Fibroblast of the aortic adventitia (primary cell): ENCODE results near the gene PSMD13. TPM values are rescaled to one million over a fixed set of nuclear protein-coding genes. Genes with fewer than 3 reads are reported as not detected.

Experiments used
- DNase-seq: peaks from one replicate; pipeline ENCODE4 v3.0.0-alpha.2; 2010; ENCODE audit warnings: low read depth
- H3K4me3 ChIP-seq: 2 replicates; pipeline ENCODE4 v1.5.1; 2011; ENCODE audit warnings: low read depth, mild to moderate bottlenecking, control low read depth, low read length, moderate library complexity
- CTCF ChIP-seq: IDR thresholded peaks from 2 replicates; pipeline ENCODE4 v1.5.1; 2011; ENCODE audit warnings: mild to moderate bottlenecking, low read length, control low read depth, inconsistent platforms; ENCODE audit not compliant: insufficient read depth
- total RNA-seq: library from RNA; depleted of rRNA; stranded (reverse); fragments of >200 nt; gene quantifications from 2 replicates; pipeline ENCODE4 v1.2.3, GENCODE V29; 2012; ENCODE audit warnings: low replicate concordance

The PSMD13 gene
- total RNA-seq, 1 donor, result 96.9 TPM

- no peak for TF ChIP-seq CTCF
- no peak for DNase-seq
These were observed 42.5 kb downstream of the PSMD13 start for GRCh38 chr11:279040-279965.

DNA sequence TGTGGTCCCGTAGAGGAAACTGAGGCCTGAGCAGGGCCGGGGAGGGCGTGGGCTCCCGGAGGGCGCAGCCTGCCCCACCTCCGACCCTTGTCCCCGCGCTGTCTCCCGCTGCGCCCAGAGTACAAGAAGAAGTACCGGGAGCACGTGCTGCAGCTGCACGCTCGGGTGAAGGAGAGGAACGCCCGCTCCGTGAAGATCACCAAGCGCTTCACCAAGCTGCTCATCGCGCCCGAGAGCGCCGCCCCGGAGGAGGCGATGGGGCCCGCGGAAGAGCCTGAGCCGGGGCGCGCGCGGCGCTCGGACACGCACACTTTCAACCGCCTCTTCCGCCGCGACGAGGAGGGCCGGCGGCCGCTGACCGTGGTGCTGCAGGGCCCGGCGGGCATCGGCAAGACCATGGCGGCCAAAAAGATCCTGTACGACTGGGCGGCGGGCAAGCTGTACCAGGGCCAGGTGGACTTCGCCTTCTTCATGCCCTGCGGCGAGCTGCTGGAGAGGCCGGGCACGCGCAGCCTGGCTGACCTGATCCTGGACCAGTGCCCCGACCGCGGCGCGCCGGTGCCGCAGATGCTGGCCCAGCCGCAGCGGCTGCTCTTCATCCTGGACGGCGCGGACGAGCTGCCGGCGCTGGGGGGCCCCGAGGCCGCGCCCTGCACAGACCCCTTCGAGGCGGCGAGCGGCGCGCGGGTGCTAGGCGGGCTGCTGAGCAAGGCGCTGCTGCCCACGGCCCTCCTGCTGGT, 43.4 kb downstream of the PSMD13 start:
- TF ChIP-seq CTCF, result no peak
- H3K4me3 ChIP-seq, result no peak overlapping the region
- no peak for DNase-seq

More at GRCh38 chr11:279040-279965, 42.5 kb downstream of the PSMD13 start:
- no peak overlapping the region for H3K4me3 ChIP-seq

GRCh38 chr11:280706-281485, 44.1 kb downstream of the PSMD13 start:
- no peak overlapping the region for H3K4me3 ChIP-seq
- no peak for TF ChIP-seq CTCF
- no peak for DNase-seq

DNA sequence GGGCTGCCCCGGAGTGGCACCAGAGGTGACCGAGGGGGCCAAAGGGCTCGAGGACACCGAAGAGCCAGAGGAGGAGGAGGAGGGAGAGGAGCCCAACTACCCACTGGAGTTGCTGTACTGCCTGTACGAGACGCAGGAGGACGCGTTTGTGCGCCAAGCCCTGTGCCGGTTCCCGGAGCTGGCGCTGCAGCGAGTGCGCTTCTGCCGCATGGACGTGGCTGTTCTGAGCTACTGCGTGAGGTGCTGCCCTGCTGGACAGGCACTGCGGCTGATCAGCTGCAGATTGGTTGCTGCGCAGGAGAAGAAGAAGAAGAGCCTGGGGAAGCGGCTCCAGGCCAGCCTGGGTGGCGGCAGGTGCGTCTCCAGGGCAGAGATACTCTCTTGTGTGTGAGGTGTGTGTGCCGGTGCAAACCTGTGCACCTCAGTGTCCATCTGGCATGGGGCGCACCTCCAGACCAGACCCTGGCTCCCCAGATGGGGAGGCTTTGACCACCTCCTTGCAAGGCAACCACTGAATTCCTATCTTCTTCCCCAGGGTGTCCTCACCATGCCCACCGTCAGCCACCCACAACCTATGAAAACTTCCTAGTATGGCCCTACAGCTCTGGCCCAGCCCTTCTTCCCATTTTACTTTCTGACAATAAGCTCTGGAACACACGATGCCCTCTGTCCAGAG, 44.8 kb downstream of the PSMD13 start:
- no peak overlapping the region for H3K4me3 ChIP-seq
- no peak for TF ChIP-seq CTCF
- DNase-seq, result no peak

DNA sequence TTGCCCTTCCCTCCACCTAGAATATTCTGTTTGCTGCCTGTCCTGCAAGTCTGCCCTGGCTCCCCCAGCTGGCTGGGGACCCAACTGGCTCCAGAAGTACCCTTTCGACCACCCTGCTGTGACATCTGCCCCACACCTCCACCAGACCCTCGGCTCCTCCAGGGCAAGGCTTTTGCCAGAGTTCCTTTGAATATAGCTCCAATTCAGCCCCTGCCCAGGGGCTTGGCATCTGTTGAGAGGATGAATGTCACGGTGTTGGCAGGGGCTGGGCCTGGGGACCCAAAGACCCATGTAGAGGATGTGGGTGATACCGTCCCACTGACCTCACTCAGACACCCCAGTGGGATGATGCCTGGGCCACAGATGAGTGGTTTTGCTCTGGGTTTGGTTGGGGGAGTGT, 45.4 kb downstream of the PSMD13 start:
- no peak for TF ChIP-seq CTCF
- DNase-seq, result no peak

More for the DNA sequence above, 45.4 kb downstream of the PSMD13 start:
- H3K4me3 ChIP-seq, result no peak overlapping the region
